HG03095 (cell line): ENCODE measurements around the gene PTCH1.

Experiments
- ATAC-seq: cut with Tn5 transposase; IDR thresholded peaks from one replicate; pipeline ENCODE4 v1.9.1; 2021; ENCODE audit warnings: moderate library complexity; ENCODE audit not compliant: unreplicated experiment

The PTCH1 gene

GRCh38 chr9:95516734-95517558 is at the start of gene PTCH1:
PTCH1 (minus strand) TSS chr9:95516971.
- no peak for ATAC-seq

- no peak for ATAC-seq
Observed at GRCh38 chr9:95565982-95566381, 49.2 kb upstream of the PTCH1 start.

- no peak for ATAC-seq
Observed at GRCh38 chr9:95561913-95562312, 45.1 kb upstream of the PTCH1 start.

- ATAC-seq = no peak
Observed at GRCh38 chr9:95557142-95557541, 40.4 kb upstream of the PTCH1 start.

- ATAC-seq = no peak
Observed at GRCh38 chr9:95556521-95556920, 39.8 kb upstream of the PTCH1 start.

- ATAC-seq = no peak
Observed at GRCh38 chr9:95552814-95553546, 36.2 kb upstream of the PTCH1 start.

GRCh38 chr9:95552255-95552654 is 35.5 kb upstream of the PTCH1 start:
- no peak for ATAC-seq

GRCh38 chr9:95551406-95551805 is 34.6 kb upstream of the PTCH1 start:
- ATAC-seq = no peak

GRCh38 chr9:95545831-95546567 is 29.2 kb upstream of the PTCH1 start:
- no peak for ATAC-seq

- ATAC-seq = no peak
Observed at GRCh38 chr9:95533996-95534680, 17.4 kb upstream of the PTCH1 start.

GRCh38 chr9:95529910-95530309 is 13.1 kb upstream of the PTCH1 start:
- ATAC-seq = no peak

GRCh38 chr9:95528908-95529502 is 12.2 kb upstream of the PTCH1 start:
- ATAC-seq = no peak

- no peak for ATAC-seq
Observed at GRCh38 chr9:95522871-95523370, 6.2 kb upstream of the PTCH1 start.

- ATAC-seq = no peak
Observed at GRCh38 chr9:95521699-95522098, 4.9 kb upstream of the PTCH1 start.

- ATAC-seq = no peak
Observed at GRCh38 chr9:95517559-95518425, 1.0 kb upstream of the PTCH1 start.

GRCh38 chr9:95516221-95516733 is 494 bp downstream of the PTCH1 start:
- ATAC-seq = no peak

- ATAC-seq = no peak
Observed at GRCh38 chr9:95515272-95516113, 1.3 kb downstream of the PTCH1 start.

- ATAC-seq = no peak
Observed at GRCh38 chr9:95514342-95514741, 2.4 kb downstream of the PTCH1 start.
